HPDE6-E6E7 (cell line): Measurements from ENCODE around the gene RTL1.

ENCODE experiments used
- DNase-seq: peaks from one replicate; pipeline ENCODE4 v3.0.0; 2011; ENCODE audit warnings: missing footprints; ENCODE audit errors: extremely low spot score

RTL1 gene

DNA sequence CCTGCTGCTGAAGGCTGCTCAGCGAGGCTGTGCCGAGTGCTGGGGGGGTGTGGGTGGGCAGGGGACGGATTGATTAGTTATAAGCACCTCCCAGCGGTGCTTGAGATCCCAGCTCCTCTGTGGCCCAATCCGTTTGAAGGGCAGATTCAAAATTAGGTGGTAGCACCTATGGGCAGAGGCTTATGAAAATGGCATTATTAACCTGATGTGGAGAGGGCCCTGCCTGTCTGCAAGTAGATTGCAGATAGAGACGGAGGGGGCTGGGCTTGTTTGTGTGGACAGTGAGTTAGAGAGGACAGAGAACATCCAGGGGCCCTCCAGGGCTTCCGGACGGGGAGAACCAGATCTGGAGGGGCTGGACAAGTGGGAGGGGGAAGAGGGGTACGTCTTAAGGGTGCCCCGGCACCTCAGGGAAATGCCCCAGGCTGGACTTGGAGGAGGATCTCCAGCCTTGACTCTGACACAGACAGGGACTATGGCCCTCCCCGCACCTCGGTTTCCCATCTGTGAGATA lies at the start of gene RTL1:
Gene RTL1, minus strand, starts transcription at position 51 of the 514 bp plus-strand sequence. CDS start 18,934 bp downstream, outside the sequence.
- DNase-seq: no peak

DNA sequence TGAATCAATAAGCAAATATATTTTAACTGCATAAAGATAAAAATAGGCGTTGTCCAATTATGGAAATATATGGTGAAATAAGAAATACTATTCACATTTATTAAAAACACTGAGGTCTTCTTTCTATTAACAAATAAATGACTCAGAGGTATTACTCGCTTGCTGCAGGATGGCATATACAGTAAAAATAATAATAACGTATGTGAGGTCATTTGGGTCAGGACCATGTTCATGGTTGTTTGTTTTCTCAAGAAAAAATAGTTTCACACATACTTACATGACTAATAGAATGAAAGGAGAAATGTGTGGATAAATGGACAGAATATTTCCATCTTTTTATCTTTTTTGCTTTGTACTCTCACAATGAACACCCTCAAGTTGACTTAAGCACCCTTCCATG lies 46.5 kb upstream of the RTL1 start:
- DNase-seq: no peak

DNA sequence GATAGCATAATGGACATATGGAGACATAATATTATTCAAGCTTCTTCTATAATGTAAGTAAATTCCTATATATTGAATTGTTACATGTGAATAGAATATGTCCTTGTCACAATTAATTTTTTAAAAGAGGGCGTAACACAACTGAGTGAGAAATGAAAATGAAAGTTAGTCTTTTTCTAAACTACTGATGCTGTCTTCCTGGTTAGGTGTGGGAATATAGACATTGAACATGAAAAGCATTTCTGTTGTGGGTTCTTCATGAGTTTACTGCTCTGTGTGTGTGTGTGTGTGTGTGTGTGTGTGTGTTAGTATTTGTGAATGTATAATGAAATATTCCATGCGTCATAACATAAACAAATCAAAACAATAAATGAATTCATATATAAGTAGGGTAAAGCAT lies 40.5 kb upstream of the RTL1 start:
- no peak for DNase-seq

DNA sequence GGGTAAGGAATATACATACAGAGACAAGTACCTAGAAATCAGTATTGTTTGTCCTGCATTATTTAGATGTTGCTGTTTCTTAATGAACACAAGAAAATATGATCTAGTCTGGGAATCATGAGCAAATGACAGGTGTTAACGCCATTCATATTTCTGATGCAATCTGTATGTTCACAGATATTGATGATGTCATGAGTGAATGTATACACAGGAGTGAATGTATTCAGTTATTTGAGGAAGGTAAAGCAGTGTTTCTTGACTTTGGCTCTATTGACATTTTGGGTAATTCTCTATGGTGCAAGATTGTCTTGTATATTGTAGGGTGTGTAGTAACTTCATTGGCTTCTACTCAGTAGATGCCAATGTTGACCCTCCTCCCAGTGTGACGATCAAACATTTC lies 26.7 kb upstream of the RTL1 start:
- no peak for DNase-seq

DNA sequence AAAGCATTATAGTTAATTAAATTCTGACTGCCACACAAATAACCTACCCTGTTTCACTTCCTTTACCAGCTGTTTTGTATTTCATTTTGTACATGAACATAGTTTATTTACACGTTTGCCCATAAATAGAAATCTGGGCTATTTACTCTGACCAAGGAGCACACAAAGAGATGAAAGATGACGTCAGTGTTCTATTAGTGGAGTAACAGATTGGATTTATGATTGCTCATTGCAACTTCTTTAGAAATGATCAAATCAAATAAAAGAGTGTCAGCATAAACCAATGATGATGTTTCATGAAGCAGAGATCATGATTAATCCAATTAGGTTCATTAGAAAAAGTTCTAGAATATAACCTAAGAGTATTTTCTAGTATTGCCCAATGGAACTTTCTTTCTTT lies 12.0 kb upstream of the RTL1 start:
- DNase-seq: no peak

DNA sequence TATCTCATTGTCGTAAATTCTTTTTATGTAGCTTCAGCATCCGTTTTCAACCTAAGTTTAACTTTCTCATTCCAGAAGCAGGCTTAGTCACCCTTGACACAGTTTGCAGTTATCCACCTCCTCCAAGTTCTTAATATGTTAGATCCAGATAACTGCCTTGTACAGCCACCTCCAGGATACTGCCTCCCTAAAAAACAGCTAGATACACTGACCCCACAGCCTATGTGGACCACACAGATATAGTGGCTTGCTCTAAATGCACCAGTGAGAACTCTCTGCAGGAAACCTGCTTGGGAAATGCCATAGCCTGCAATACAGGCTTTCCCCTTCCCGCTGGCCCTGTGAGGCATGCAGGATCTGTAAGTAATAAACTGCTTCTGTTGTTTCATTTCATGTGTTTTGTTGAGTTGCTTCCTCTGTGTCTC lies 11.1 kb upstream of the RTL1 start:
- DNase-seq: no peak

DNA sequence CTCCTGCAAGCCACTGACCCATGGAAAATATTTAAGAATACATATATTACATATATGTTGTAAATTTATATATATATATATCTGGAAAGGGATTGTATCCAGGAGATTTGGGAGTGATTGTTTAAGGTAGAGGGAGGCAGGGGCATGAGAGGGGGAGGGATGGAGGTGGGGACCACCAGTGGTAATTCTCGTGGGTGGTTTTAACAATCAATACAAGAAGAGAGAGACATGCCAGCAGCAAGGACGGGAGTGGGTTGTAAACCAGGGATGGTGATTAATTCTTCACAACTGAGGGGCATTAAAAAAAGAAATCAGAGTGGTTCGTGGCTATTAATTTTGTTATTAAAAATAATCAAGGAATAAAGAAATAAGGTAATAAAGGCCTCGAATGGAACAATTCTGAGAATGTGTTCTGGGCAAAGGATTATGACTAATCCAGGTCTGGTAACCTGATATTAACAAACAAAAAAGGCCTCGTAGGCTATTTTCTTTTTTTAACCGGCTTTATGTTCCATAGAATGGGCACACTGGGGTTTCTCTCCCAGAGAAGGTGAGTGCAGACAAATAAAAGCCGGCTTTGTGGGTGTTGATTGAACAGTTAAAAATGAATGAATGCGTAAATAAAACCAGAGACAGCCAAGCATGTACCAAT lies 8.3 kb upstream of the RTL1 start:
- peak; percentile 22 for DNase-seq

DNA sequence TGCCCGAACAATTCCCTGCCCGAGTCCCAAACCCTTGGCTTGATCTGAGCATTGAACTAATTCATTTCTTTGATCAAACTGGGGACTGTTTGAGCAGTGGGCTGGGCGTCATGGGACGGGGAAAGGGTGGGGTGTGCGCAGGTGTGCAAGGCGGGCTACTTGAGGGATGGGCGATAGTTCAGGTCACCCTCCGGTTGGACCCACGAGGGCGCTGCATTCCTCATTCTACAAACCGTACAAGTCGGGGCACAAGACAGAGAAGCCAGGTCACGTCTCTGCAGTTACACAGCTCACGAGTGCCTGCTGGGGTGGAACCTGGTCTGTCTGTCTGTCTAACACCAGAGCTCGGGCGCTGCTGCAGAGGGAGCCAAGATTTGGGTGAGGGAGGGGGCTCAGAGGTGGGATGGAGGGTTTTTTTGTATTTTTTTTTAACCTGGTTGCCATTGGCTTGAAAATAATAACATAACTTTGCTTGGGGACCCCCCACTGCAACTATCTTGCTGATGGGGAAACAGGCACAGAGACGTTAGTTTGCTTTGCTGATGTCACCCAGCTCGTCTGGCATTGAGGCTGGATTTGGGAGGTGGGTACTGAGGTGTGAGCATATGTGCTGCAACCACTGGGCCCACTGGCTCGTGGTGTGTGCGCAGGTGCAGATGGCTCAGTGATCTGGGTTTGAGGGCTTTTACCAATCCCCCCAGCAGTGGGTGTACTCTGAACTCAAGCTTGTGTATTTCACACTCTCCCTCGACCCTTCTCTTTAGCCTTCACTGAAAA lies 7.6 kb upstream of the RTL1 start:
- DNase-seq: no peak

DNA sequence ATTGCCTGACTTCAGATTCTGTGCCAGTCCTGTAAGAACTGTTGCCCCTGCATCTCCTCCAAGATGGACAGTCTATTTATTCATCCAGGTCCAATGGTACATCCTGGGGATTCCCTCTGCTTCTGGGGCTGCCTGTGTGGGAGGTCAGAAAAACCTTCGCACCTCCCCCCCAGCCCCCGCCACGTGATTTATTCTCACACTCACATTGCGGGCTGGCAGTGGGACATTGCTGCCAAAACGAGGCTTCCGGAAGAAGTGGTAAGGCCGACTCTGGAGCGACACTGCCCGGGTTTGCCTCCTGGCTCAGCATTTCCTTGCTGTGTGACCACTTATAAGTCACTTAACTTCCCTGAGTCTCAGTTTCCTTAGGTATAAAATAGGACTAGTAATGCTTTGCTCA lies 5.9 kb upstream of the RTL1 start:
- DNase-seq: no peak

DNA sequence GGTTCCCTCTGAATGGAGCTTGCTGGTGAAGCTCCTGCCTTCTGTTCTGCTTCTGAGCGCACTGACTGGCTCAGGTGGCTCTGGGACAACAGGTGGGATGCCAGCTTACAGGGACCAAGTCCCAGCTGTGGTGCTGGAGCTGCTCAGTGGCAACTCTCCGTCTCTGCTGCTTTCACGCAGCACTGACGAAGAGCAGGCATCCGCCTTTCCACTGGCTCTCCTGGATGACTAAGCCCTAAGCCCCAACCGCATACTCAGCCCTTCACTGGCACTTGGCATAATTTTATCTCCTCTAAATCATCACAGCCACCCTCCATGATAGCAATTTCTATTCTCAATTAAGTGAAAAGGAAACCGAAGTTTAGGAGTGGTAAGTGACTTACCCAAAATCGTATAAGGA lies 3.7 kb upstream of the RTL1 start:
- DNase-seq: no peak

DNA sequence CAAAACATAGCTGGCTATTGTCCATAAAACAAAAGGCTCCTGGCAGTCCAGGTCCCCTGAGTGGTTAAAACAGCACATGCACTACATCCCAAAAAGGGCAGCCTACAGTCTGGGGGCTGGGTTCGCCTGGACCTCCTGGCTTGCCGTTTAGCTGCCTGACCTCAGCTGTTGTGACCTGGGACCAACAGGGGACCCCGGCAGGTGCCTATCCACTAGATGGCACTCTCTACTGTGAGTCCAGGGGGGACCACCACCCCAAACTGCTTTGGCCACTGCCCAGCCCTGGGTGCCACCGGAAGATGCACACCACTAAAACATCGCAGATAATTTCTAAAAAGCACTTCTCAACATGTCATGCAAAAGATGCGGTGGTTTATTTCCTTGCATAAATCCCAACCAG lies 2.9 kb upstream of the RTL1 start:
- no peak for DNase-seq

DNA sequence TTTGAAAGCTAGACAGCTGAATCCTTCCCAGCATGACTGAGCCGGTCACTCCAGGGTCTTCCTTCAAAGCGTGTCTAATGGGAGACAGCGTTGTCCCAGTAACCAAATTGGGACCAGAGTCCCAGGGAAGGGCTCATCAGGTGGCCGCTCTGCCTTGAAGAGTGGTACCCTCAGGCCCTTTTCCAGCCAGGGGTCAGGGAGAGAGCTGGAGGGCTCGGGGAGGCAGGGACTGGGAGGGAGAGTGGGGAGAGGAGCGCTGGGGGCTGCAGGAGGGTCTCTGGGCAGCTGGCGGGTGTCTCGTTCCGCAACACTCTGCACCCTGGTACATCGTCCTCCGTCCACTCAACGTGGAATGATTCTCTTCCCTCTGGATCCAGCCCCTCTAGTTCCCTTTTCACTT lies 1.6 kb upstream of the RTL1 start:
- no peak for DNase-seq

DNA sequence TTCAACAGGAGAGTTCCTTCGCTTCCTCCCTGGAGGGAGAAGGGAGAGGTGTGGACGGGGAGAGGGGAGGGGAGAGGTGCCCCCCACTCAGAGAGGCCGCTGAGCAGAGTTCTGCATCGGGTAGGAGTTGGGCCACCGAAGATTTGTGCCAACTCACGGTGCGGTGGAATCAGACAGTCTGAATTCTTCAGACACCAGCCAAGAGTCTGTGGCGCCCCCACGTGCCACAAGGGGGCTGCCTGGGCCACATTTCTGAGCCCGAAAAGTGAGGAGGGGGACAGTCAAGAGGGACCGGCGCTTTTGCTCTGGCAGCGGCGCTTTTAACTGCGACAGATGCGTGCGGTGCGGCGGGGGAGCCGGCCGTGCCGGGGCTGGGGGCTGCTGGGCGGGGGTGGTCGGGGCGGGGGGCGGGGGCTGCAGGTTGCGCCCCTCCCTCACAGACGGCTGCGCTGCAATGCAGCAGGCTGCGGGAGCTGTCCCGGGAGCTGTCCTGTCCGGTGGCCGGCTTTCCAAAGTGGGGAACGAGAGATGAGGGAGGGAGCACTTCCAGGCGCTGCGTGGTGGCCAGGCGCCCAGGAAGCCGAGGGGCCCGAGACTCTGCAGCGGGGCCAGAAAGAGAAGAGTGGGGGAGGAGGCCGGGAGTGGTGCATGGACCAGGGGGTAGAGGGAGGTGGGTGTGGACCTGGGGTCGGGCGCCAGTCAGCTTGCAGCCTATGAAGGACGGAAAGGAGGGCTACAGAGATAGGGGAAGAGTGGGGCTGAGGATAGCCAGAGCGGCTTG lies 975 bp upstream of the RTL1 start:
- no peak for DNase-seq

DNA sequence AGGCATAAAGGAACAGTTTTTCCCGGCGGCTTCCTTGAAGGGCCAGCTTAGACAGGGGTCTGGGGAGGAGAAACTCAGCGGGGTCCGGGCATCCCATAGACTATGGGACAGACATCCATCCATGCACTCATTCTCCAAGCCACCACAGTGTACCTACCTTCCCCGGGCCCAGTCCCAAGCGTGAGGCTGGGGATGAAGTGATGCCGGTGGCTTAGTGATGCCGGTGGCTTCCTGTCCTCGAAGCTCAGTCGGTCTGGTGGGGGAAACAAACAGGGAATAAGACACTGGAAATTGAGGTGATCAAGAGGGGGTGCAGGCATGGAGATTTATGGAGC lies 421 bp downstream of the RTL1 start:
- no peak for DNase-seq

DNA sequence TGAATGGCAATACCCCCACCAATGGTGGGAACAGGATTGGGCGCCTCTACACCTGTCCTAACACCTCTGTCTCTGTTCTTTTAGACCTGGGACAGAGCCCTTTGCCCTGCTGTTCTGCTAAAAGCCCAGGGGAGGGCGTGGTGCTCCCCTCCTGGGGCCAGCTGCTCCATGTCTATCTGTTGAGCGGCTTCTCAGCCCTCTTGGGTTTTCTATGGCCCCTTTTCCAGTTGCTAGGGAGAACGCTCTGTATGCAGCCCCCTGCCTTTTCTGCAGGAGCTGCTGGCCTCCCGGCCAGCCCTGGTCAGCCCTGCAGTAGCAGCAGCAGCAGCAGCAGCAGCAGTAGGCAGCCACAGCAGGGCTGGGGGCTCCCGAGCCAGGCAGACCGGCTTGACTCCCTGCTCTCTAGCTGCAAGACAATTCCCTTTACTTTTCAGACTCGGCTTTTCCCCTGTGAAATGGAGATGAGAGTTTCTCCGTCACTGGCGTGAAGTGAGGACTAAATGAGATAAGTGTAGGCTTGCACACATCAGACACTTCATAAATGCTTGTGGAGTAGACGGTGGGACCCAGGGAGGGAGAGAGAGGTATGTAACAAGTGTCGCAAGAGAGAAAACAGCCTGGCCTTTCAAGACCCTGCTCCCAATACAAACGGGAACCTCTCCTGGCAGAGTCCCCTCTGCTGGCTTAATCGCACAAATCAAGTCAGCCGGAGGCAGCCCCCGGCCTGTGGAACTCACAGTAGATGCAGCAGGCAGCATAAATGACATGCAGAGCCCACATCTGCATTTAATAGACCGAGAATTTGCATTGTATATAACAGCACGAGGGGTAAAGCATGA lies 1.0 kb downstream of the RTL1 start:
- no peak for DNase-seq

DNA sequence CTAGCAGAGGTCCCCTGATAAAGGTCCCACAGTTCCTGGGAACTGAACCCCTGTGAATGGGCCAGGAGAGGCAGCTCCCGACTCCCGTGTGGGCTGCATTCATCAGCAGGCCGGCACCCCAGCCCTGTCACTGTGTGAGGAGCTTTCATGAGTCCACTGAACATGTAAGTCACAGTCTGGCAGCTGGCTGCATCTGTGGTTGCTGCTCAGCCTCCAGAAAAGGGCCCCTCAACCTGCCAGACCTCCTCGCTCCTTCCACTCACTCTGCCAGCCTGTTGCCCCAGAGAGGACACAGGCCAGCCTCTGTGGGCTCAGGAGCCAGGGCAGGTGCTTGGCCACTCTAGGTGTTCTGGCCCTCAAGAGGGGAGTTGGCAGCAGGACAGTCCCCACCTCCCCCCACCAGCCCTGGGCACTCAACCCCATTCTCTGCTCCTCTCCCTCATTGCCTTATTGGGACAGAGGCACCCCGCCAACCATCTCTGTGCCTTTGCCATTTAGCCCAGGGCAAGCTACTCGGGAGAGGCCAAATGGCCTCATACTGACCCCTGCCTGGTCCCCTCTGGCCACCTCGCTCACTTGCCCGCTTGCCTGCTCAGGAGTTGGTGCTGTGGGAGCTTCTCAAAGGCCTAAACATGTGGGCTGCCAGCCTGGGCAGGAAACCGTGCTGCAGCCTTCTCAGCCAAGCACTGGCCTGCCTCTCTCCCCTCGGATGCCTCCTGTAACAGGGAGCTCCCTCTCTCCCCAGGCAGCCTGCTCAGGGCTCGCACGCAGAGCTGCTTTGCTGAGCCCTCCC lies 1.9 kb downstream of the RTL1 start:
- no peak for DNase-seq

DNA sequence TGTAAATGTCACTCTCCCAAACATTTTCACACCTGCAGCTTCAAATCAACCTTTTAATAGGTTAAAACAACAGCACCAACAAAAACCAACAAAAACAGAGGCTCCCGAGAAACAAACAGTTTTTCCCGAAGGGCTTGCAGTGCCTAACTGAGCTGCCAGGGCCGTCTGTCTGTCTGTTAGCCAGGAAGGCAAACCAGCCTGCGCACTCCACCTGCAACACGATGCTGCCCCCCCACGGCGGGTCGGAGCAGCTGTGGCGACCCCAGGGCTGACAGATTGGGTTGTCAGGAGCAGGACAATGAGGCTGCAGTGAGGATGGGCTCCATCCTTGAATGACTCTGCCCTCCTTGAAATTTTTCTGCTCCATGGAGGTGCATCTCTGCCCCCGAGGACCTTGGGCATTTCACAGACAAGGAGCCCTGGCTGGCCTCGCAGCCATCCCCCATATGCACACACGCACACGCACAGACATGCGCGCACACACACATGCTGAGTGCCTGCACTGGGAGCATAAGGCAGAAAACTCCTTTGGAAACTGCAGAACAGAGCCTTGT lies 2.6 kb downstream of the RTL1 start:
- no peak for DNase-seq

DNA sequence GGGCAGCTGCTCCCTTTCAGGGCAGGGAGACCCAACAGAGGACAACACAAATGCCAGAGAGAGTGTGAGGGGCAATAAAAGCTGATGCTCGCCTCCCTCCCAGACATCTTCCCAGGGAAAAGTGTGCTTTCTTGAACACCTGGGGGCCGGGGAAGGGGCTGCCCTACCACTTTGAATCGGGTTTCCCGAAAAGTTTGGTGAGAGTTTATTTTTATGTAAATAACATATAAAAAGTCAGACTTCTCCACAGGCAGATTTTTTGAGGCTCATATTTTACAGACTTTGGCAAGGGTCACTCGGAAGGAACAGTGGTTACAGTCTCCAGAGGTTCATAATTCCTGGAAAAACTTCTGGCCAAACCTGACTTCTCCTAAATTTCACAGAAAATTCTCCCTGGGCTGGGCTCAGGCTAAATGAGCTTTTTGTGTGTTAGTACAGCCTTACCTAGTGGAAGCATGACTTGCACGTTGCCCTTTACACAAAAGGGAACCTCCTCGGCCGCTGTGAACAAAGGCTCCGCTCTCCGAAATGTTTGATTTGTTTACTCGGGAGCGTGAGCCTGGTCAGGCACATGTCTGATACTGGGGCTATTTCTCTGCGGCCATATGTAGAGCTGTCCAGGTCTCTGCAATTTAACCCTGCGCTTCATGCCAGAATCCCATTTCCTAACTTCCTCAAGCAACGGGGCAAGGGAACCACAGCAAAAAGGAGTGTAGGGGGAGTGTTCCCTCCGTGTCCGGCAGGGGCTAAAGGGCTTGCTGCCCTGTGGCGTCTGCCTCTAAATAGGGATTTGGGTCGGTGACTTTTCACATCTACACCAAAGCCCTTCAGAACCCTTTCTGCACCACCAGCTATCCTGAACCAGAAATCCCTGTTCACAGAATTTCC lies 3.4 kb downstream of the RTL1 start:
- no peak for DNase-seq
